HG03520 (cell line): ENCODE data around the gene DCTN2.
"Not testable (repeated sequence)": the region's sequence is repeated elsewhere in the genome, so short reads cannot be mapped to it uniquely, and the experiment has no call there.

Source experiments
- ATAC-seq: cut with Tn5 transposase; IDR thresholded peaks from one replicate; pipeline ENCODE4 v1.9.1; 2021; ENCODE audit warnings: mild to moderate bottlenecking, moderate library complexity; ENCODE audit not compliant: unreplicated experiment

Gene DCTN2

GRCh38 chr12:57577981-57578758 is 31.2 kb upstream of the DCTN2 start:
- ATAC-seq: no peak

DNA sequence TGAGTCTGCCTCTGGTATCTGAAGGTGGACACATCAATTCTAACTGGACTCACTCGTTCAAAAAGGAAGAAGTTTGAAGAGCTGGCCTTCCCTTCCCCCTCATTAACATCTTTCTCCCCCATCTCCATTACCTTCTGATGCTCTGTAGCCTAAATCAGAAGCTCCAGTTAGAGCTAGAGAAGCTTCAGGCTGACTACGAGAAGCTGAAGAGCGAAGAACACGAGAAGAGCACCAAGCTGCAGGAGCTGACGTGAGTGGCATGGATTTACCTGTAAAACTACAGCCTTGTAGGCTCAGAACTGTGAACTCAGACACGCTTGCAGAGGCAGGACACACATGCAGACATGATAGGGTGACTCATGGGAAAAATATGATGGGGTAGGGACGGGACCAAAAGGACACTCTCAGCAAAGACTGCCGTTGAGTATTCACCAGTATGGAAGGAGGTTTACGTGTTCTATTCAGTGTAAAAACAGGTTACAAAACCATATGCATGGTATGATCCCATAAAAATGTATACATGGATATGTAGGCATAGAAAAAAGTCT is 29.7 kb upstream of the DCTN2 start:
- ATAC-seq: no peak

DNA sequence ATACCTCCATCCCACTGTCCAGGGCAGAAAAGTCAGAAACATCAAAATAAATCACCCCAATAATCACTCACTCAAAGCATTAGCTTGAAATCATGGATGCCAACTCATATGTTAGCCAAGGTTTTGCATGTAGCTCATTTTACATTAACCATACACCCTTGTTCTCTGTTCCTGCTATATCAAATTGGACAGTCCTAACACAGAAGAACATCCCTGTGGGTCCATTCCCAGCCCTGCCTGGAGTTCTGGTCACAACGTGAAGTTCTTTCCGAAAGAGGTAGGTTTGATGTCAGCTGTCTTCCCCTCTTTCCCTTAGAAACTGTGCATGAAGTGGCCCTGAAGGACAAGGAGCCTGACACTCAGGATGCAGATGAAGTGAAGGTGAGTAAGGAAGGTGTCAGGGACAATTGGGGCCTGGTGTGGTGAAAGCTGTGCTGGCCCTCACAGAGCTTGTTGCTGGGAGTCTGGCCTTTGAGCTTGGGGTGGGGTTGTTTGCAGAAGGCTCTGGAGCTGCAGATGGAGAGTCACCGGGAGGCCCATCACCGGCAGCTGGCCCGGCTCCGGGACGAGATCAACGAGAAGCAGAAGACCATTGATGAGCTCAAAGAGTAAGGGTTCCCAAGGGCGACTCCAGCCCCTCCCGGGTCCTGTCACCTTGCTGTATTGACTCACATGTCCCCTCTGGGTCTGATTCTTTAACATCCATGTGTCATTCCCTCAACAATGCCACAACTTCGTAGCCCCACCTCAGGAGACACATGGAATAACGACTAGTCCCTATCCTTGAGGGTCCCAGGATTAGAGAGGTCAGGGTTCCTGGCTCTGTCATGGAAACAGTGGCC is 29.0 kb upstream of the DCTN2 start:
- no peak for ATAC-seq

- no peak for ATAC-seq
Observed at GRCh38 chr12:57574795-57575194, 27.8 kb upstream of the DCTN2 start.

GRCh38 chr12:57571926-57572762 is 25.2 kb upstream of the DCTN2 start:
- no peak for ATAC-seq

- ATAC-seq: not testable (repeated sequence)
Observed at GRCh38 chr12:57570438-57570837, 23.4 kb upstream of the DCTN2 start.

DNA sequence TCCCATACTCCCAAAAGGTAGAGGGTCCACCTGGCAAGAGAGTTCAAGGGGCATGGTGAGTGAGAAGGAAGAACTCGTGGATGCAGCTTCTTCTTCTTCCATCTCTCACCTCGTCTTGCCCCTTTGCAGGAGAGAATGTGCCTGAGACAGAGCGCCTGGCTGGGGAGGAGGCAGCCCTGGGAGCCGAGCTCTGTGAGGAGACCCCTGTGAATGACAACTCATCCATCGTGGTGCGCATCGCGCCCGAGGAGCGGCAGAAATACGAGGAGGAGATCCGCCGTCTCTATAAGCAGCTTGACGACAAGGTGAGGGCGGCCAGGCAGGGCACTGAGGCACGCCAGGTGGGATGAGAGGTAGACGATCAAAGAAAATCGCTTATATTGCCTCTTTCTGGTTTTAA is 22.9 kb upstream of the DCTN2 start:
- ATAC-seq: no peak

GRCh38 chr12:57568838-57569237 is 21.8 kb upstream of the DCTN2 start:
- no peak for ATAC-seq

GRCh38 chr12:57564178-57564740 is 17.3 kb upstream of the DCTN2 start:
- ATAC-seq: no peak

GRCh38 chr12:57563358-57563757 is 16.4 kb upstream of the DCTN2 start:
- no peak for ATAC-seq

- ATAC-seq: not testable (repeated sequence)
Observed at GRCh38 chr12:57561117-57561516, 14.1 kb upstream of the DCTN2 start.

- ATAC-seq: no peak
Observed at GRCh38 chr12:57560516-57560915, 13.5 kb upstream of the DCTN2 start.

DNA sequence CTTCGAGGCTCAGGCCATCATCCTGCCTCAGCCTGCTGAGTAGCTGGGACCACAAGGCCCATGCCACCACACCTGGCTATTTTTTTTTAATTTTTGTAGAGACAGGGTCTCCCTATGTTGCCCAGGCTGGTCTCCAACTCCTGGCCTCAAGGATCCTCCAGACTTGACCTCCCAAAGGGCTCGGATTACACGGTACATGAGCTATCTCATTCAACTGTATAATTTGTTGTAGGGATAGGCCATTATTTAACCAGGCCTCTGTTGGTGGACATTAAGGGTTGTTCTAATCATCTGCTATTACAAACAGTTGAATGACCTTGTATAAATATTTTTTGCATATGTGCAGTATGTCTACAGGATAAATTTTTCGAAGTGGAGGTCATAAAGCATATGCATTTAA is 11.9 kb upstream of the DCTN2 start:
- ATAC-seq: no peak

GRCh38 chr12:57554897-57555296 is 7.9 kb upstream of the DCTN2 start:
- ATAC-seq: no peak

GRCh38 chr12:57554453-57554852 is 7.5 kb upstream of the DCTN2 start:
- ATAC-seq: no peak

GRCh38 chr12:57553343-57554202 is 6.6 kb upstream of the DCTN2 start:
- no peak for ATAC-seq

DNA sequence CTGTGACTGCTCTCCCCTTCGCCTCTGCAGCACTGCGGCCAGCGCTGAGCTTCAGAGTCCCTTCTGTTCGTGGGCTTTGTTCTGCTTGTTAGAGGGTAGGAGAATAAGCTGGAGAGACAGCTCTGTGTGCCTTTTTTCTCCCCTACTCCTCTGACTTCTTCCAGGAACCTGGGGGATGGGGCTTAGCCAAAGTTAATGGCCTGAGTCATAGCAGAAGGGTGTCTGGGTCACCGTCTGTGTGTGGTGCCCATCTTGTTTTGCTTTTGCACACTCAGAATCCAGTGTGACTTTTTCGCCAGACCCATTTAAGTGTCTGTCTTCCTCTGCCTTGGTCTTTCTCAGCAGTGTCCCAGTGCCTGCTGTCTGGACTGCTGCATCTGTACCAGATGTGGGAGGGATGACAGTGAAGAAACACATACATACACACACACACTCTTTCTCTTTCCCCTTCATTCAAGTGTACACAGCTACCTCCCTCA is 5.9 kb upstream of the DCTN2 start:
- no peak for ATAC-seq

DNA sequence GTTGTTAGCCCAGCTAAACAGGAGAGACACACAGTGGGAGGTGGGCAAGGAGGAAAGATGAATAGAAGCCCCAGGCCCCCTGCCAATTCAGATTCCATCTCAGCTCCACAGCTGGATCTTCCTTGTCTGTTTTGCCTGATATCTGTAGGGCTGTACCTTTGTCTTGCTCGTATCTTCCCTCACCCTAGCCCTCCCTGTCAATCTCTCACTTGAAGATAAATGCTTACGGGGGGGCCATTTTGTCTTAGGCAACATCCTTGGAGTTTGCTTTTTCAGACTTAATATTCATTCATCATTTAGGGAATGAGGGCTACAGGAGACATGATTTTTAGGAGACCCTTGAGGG is 5.3 kb upstream of the DCTN2 start:
- no peak for ATAC-seq

DNA sequence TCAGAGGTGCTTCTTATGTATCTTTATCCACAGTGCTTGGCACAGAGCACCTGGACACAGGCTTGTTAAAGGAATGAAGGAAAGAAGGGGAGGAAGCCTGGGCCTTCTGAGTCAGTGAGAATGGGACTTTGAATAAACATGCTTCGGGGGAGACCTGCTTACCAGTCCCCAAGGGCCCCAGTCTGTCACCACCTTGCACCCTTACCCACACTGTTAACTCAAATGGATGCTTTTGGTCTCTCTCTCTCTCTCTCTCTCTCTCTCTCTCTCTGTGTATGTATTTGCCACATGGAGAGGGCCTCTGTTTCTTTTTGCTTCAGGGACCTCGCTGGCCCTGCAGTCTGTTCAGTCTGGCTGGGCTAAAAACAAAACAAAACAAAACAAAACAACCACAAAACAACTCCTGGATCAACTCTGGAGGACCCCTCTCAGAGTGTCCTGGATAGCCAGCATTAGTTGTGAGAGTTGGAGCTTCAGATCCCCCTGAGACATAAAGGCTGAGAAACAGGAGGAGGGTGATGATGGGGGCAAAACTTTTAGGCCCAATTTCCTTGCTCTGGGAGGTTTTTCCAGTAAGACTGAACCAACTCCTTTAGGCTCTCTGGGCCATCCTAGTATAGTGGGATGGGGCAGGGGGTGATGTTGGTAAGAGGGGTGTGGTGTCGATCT is 4.8 kb upstream of the DCTN2 start:
- no peak for ATAC-seq
